HepG2 (cell line): ENCODE measurements around the gene VWA7. TPM values are rescaled to one million over a fixed set of nuclear protein-coding genes. Genes with fewer than 3 reads are reported as not detected.
A peak's percentile ranks its signal among the peaks of the same experiment; 100 is the strongest.

Source experiments
- ATAC-seq: fragments of 200-7000 bp; cut with Tn5 transposase; 3 replicates; pipeline ENCODE4 v1.9.1; 2020; ENCODE audit warnings: mild to moderate bottlenecking, moderate library complexity
- BruUV-seq: library from RNA; stranded (reverse); fragments of 400-500 nt; replicated peaks from 2 replicates; lab custom pipeline; 2021; lab: Mats Ljungman, UMichigan
- CTCF ChIA-PET: fragments of 300-600 bp; formaldehyde crosslinking; extraction: SDS; loops from one replicate; lab custom pipeline; 2021; ENCODE audit warnings: low total read pairs, inconsistent platforms, low intra/inter-chr PET ratio; lab: Yijun Ruan, JAX
- POLR2A ChIA-PET: fragments of 350-600 bp; sonication (Branson Sonifier 250); formaldehyde crosslinking; loops from one replicate; lab custom pipeline; 2020; ENCODE audit warnings: antibody characterized with exemption, inconsistent platforms; lab: Yijun Ruan, JAX
- DNase-seq: peaks from one replicate; pipeline ENCODE4 v3.0.0-alpha.2; 2015; ENCODE audit warnings: low spot score
- FAIRE-seq: peaks from 3 replicates; lab custom pipeline; 2011; peaks lifted over from hg19 to GRCh38; lab: Jason Lieb, UNC
- H2AFZ ChIP-seq: one replicate; pipeline ENCODE4 v1.6.1; 2011; ENCODE audit warnings: low read length, inconsistent platforms
- H3K27ac ChIP-seq: fragments of 300-600 bp; 3 replicates; pipeline ENCODE4 v1.8.0; 2011; ENCODE audit warnings: mixed run types, mild to moderate bottlenecking, mixed read lengths, low read length, inconsistent platforms; ENCODE audit not compliant: insufficient read depth; ENCODE audit errors: extremely low read length
- H3K27me3 ChIP-seq, 2 experiments: fragments of 200-600 bp in 1 of 2; 2 replicates in 1 of 2; 3 replicates in 1 of 2; pipeline versions ENCODE4 v1.6.0 to v1.8.0; 2011; ENCODE audit warnings: low read length in 2 of 2, mild to moderate bottlenecking in 2 of 2, moderate library complexity in 2 of 2, inconsistent platforms in 1 of 2; ENCODE audit not compliant: insufficient read depth in 2 of 2, control insufficient read depth in 1 of 2
- H3K36me3 ChIP-seq, 2 experiments: fragments of 200-600 bp in 1 of 2; replicated peaks in 1 of 2; 2 replicates in 1 of 2; 3 replicates in 1 of 2; pipeline versions ENCODE4 v1.5.1 to v1.8.0; 2011; ENCODE audit warnings: low read length in 2 of 2, inconsistent platforms in 1 of 2; ENCODE audit not compliant: insufficient read depth in 2 of 2, control insufficient read depth in 1 of 2
- H3K4me1 ChIP-seq: 2 replicates; pipeline ENCODE4 v1.5.1; 2012; ENCODE audit warnings: low read length, inconsistent platforms; ENCODE audit not compliant: insufficient read depth
- H3K4me2 ChIP-seq: 2 replicates; pipeline ENCODE4 v1.6.0; 2011; ENCODE audit warnings: low read depth, low read length, inconsistent platforms
- H3K4me3 ChIP-seq, 3 experiments: fragments of 200-600 bp in 1 of 3; sonication (generic), shearing (Covaris generic) in 1 of 3; replicated peaks in 1 of 3; 2 replicates each; pipeline ENCODE4 v1.5.1; 2011 to 2016; ENCODE audit warnings: low read length in 3 of 3, inconsistent platforms in 2 of 3, low read depth in 2 of 3, mild to moderate bottlenecking in 2 of 3, control low read depth in 1 of 3, mixed read lengths in 1 of 3; ENCODE audit not compliant: insufficient read depth in 1 of 3
- H3K79me2 ChIP-seq: one replicate; pipeline ENCODE4 v1.6.1; 2011; ENCODE audit warnings: low read length, inconsistent platforms; ENCODE audit not compliant: insufficient read depth
- H3K9ac ChIP-seq: 2 replicates; pipeline ENCODE4 v1.6.0; 2011; ENCODE audit warnings: mild to moderate bottlenecking, low read depth, low read length, inconsistent platforms; ENCODE audit not compliant: insufficient read depth
- H3K9me3 ChIP-seq: 2 replicates; pipeline ENCODE4 v1.5.1; 2012; ENCODE audit warnings: mild to moderate bottlenecking, low read length
- H4K20me1 ChIP-seq: 2 replicates; pipeline ENCODE4 v1.6.0; 2011; ENCODE audit warnings: inconsistent platforms, mild to moderate bottlenecking, low read length, moderate library complexity; ENCODE audit not compliant: insufficient read depth
- AGO2 ChIP-seq: fragments of 200-400 bp; formaldehyde crosslinking; optimal IDR thresholded peaks from 2 replicates; pipeline ENCODE3; 2017; ENCODE audit warnings: mild to moderate bottlenecking, low read depth, low read length, moderate library complexity
- ATM ChIP-seq: fragments of 450-650 bp; IDR thresholded peaks from 2 replicates; pipeline ENCODE4 v1.7.1; 2017; ENCODE audit warnings: mild to moderate bottlenecking, borderline replicate concordance
- DMTF1 ChIP-seq: sonication (generic); formaldehyde crosslinking; IDR thresholded peaks from 2 replicates; pipeline ENCODE4 v1.4.0; 2020; ENCODE audit warnings: mild to moderate bottlenecking, missing genetic modification reagents
- GATAD2A ChIP-seq: IDR thresholded peaks from 2 replicates; pipeline ENCODE4 v1.6.1; 2016
- IRX3 ChIP-seq: sonication (generic); formaldehyde crosslinking; IDR thresholded peaks from 2 replicates; pipeline ENCODE4 v1.8.1; 2023; ENCODE audit warnings: mild to moderate bottlenecking, low read depth, missing genetic modification reagents, borderline replicate concordance
- MAFK ChIP-seq, 2 experiments: IDR thresholded peaks in 1 of 2; conservative IDR thresholded peaks in 1 of 2; 2 replicates each; pipeline ENCODE4 v1.6.1; 2011; ENCODE audit warnings: improper control_type of control experiment in 2 of 2, low read length in 2 of 2
- MIER2 ChIP-seq: IDR thresholded peaks from 2 replicates; pipeline ENCODE4 v1.6.1; 2016; ENCODE audit warnings: missing biosample characterization, missing genetic modification reagents
- RBFOX2 ChIP-seq: fragments of 200-400 bp; formaldehyde crosslinking; IDR thresholded peaks from 2 replicates; pipeline ENCODE4 v1.6.1; 2017; ENCODE audit warnings: low read depth, mild to moderate bottlenecking, low read length
- SMC3 ChIP-seq: IDR thresholded peaks from 2 replicates; pipeline ENCODE4 v1.6.1; 2011; ENCODE audit warnings: low read length, improper control_type of control experiment
- SP2 ChIP-seq: sonication (generic); formaldehyde crosslinking; IDR thresholded peaks from 2 replicates; pipeline ENCODE4 v1.5.1; 2020; ENCODE audit warnings: mild to moderate bottlenecking, missing genetic modification reagents
- SPEN ChIP-seq: sonication (generic); formaldehyde crosslinking; IDR thresholded peaks from 2 replicates; pipeline ENCODE4 v1.5.1; 2020; ENCODE audit warnings: low read depth, mild to moderate bottlenecking, missing genetic modification reagents
- ZMYM3 ChIP-seq: sonication (generic); formaldehyde crosslinking; IDR thresholded peaks from 2 replicates; pipeline ENCODE4 v1.5.1; 2020; ENCODE audit warnings: mild to moderate bottlenecking, missing genetic modification reagents
- ZMYM4 ChIP-seq: sonication (generic); formaldehyde crosslinking; IDR thresholded peaks from 2 replicates; pipeline ENCODE4 v1.8.1; 2023; ENCODE audit warnings: mild to moderate bottlenecking, missing genetic modification reagents
- ZNF546 ChIP-seq: sonication (generic); formaldehyde crosslinking; conservative IDR thresholded peaks from 2 replicates; pipeline ENCODE4 v1.8.1; 2023; ENCODE audit warnings: mild to moderate bottlenecking, missing genetic modification reagents
- ZNF570 ChIP-seq: sonication (generic); formaldehyde crosslinking; IDR thresholded peaks from 2 replicates; pipeline ENCODE4 v1.4.0; 2020; ENCODE audit warnings: mild to moderate bottlenecking, missing genetic modification reagents, borderline replicate concordance
- ZNF605 ChIP-seq: sonication (generic); formaldehyde crosslinking; IDR thresholded peaks from 2 replicates; pipeline ENCODE4 v1.8.0; 2022; ENCODE audit warnings: mild to moderate bottlenecking, missing genetic modification reagents
- ZNF616 ChIP-seq: sonication (generic); formaldehyde crosslinking; IDR thresholded peaks from 2 replicates; pipeline ENCODE4 v1.5.0; 2020; ENCODE audit warnings: low read depth, mild to moderate bottlenecking, missing genetic modification reagents
- ZNF790 ChIP-seq: sonication (generic); formaldehyde crosslinking; IDR thresholded peaks from 2 replicates; pipeline ENCODE4 v1.8.0; 2022; ENCODE audit warnings: missing genetic modification reagents, mild to moderate bottlenecking, borderline replicate concordance
- WGBS: methylation state at CpG from one replicate; pipeline ENCODE4 v1.1.6; 2017; ENCODE audit warnings: low lambda C conversion rate; 5-methylcytosine and 5-hydroxymethylcytosine counted together
- in situ Hi-C: cut with HindIII; loops from 2 replicates; pipeline ENCODE4 v1.10.0; 2017; ENCODE audit warnings: low pct_unique_long_range_greater_than_20kb; ENCODE audit not compliant: extremely low pct_ligation_motif_present
- intact Hi-C: fragments of 100-400 bp; cut with micrococcal nuclease; formaldehyde crosslinking; loops from one replicate; pipeline ENCODE4 v1.10.0; 2022; ENCODE audit not compliant: unreplicated experiment
- polyA plus RNA-seq, 8 experiments: library from polyadenylated mRNA; depleted of rRNA in 3 of 8; stranded (reverse) in 7 of 8; unstranded in 1 of 8; fragments of >200 nt; fragmentation: Illumina TruSeq in 4 of 8; extraction: Trizol in 4 of 8; gene quantifications; 2 replicates each; pipeline versions ENCODE4 v1.2.1 to v1.2.3, GENCODE V29; 2011 to 2016; ENCODE audit warnings: low read depth in 4 of 8, missing spikeins in 1 of 8, mixed read lengths in 1 of 8; ENCODE audit not compliant: insufficient read depth in 1 of 8
- total RNA-seq, 5 experiments: library from RNA; depleted of rRNA; stranded (reverse); fragments of >200 nt; fragmentation: Illumina TruSeq; extraction: Trizol; gene quantifications; 2 replicates each; pipeline ENCODE4 v1.2.3, GENCODE V29; 2016; ENCODE audit warnings: low read depth in 1 of 5

Gene VWA7
- total and polyA plus RNA-seq, 2 of the 13 experiments (the other 11 are each of a cell fraction or from before 2014, with no cell fraction given), result 0.86 to 3.3 TPM

GRCh38 chr6:31723245-31723979, 53.7 kb downstream of the VWA7 start, which contains the start of gene MPIG6B:
Gene MPIG6B, plus strand, starts transcription at chr6:31723373. Its CDS starts 11 bp downstream, at chr6:31723384.
- Histone ChIP-seq H3K9ac (no peak within 1 kb of the TSS), H3K36me3 (peaks cover 0 to 5% of the 10 kb centered on the region in 2 experiments; a peak in 2 of 5 replicates), H3K4me2 (no peak within 1 kb of the TSS), H4K20me1 (no peaks in the 10 kb centered on the region), H3K27me3 (peaks cover 2 to 35% of the 10 kb centered on the region in 2 experiments; a peak in 4 of 5 replicates), H3K79me2 (no peaks in the 10 kb centered on the region), H3K9me3 (no peaks in the 10 kb centered on the region), H3K4me1 (no peaks in the 10 kb centered on the region), H3K27ac (no peak within 1 kb of the TSS), H2AFZ (no peak within 1 kb of the TSS), H3K4me3 (no peak within 1 kb of the TSS)
- ATAC-seq, result peak; percentile 7
- no peak for FAIRE-seq
- TF ChIP-seq GATAD2A, result no peak
- 0 out of 2 replicates have a peak, but pooled peaks have one; percentile 15 for TF ChIP-seq RBFOX2
- TF ChIP-seq AGO2, result peak; percentile 78
- no peak for TF ChIP-seq SPEN (CRISPR knock-in tag)
- no peak for TF ChIP-seq ZNF616 (CRISPR knock-in tag)
- no peak for TF ChIP-seq ZMYM3 (CRISPR knock-in tag)
- no peak for TF ChIP-seq MIER2 (CRISPR knock-in tag)
- TF ChIP-seq ZNF605, result no peak
- DNase-seq, result no peak
- no TSS peak for BruUV-seq
- in situ Hi-C loops (no loop called here), intact Hi-C loops (no loop called here)
- ChIA-PET POLR2A (interaction anchor here (0.7 to 3.4 kb wide), 7 partner anchors 8 to 111 kb away, joined by 3 to 20 read pairs (median 5); partner anchors contain the start of genes ABHD16A, CLIC1, HSPA1B and LY6G6D), CTCF (no interaction called here)
- 69% methylated on average over 46 of the region's 46 CpGs for WGBS

- H3K4me2 ChIP-seq, result no peak overlapping the region
- H3K27me3 ChIP-seq, result peaks cover 3 to 35% of the 10 kb centered on the region in 2 experiments; a peak in 4 of 5 replicates
- H2AFZ ChIP-seq, result no peak overlapping the region
- FAIRE-seq (no peak), ATAC-seq (no peak), DNase-seq (no peak)
- no peaks in the 10 kb centered on the region for H3K9me3 ChIP-seq
- intact Hi-C loops (no loop called here), in situ Hi-C loops (no loop called here)
- H3K36me3 ChIP-seq, result peaks cover 0 to 2% of the 10 kb centered on the region in 2 experiments; a peak in 2 of 5 replicates
- no peaks in the 10 kb centered on the region for H3K79me2 ChIP-seq
- H3K27ac ChIP-seq, result no peak overlapping the region
- WGBS, result 63% methylated on average over 3 of the region's 3 CpGs
- no TSS peak for BruUV-seq
- CTCF ChIA-PET, result no interaction called here
- no peaks in the 10 kb centered on the region for H4K20me1 ChIP-seq
- no peak overlapping the region for H3K4me3 ChIP-seq
- no peak overlapping the region for H3K9ac ChIP-seq
- POLR2A ChIA-PET, result interaction anchor here (3.4 kb wide), 1 partner anchor 105 kb away, joined by 12 read pairs; the partner anchor contains the start of gene HSPA1B
- H3K4me1 ChIP-seq, result peaks cover 8% of the 10 kb centered on the region
- no peak for TF ChIP-seq ZNF570 (CRISPR knock-in tag)
- TF ChIP-seq ZNF546 (CRISPR knock-in tag), result no peak
- no peak for TF ChIP-seq ATM
- TF ChIP-seq IRX3, result no peak
- no peak for TF ChIP-seq MAFK (conservative IDR thresholded peaks at IDR 0.05 in 1 of 2, IDR thresholded peaks at IDR 0.05 in 1 of 2; ENCODE audit: low read length in 2 of 2)
- TF ChIP-seq SP2 (CRISPR knock-in tag), result no peak
- TF ChIP-seq DMTF1, result no peak
- no peak for TF ChIP-seq ZMYM4 (CRISPR knock-in tag)
- no peak for TF ChIP-seq SMC3
- no peak for TF ChIP-seq ZNF790 (CRISPR knock-in tag)
Measured at GRCh38 chr6:31722173-31722572, 55.0 kb downstream of the VWA7 start.
